ENCODE results near the gene EEF1B2. TPM values are rescaled to one million over a fixed set of nuclear protein-coding genes. Genes with fewer than 3 reads are reported as not detected.

EEF1B2 gene
- 458 and 617 TPM in 2 replicates for total RNA-seq

DNA sequence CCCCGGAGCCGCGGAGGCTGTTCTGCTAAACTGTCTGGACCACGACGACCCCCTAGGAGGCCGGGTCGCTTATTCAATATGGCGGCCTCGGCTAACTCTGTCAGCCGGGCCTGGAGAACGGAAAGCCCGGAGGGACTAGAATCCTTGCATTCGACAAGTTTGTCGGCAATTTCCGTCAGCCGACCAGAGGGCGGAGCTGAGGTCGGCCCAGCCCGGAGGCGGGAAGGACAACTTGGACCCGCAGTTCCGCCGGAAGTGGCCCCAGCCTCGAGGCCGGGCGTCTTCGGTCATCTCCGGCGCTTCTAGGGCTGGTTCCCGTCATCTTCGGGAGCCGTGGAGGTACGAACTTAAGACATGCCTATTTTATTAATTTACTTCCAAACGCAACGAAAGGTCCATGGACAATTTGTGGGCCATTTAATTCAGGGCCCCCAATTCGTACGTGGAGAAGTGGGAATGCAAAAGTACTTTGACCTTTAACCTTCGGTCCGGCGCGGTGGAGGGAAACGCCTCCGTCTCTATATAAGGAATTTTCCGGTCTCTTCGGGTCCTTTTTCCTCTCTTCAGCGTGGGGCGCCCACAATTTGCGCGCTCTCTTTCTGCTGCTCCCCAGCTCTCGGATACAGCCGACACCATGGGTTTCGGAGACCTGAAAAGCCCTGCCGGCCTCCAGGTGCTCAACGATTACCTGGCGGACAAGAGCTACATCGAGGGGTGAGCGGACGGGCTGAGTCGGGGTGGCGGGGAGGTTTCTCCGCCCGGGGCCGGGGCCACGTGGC lies at the start of gene EEF1B2, which contains the start of gene NDUFS1:
Gene EEF1B2, plus strand, starts transcription at position 550 of the 779 bp plus-strand sequence. Its CDS starts 85 bp downstream, at position 635.
Gene NDUFS1, minus strand, starts transcription at position 99 of the 779 bp plus-strand sequence. CDS start 5,766 bp downstream, outside the sequence.

Other genes with a start within 250 kb of the EEF1B2 start
- 2.8 and 2.9 TPM in 2 replicates for gene INO80D, start 73.7 kb upstream of the EEF1B2 start, total RNA-seq
- gene NDUFS1, start 451 bp upstream of the EEF1B2 start, total RNA-seq: 134 and 179 TPM in 2 replicates
- 4.4 and 4.9 TPM in 2 replicates for gene ZDBF2, start 114.8 kb downstream of the EEF1B2 start, total RNA-seq